ENCODE data around the gene SLC25A51. TPM values are rescaled to one million over a fixed set of nuclear protein-coding genes. Genes with fewer than 3 reads are reported as not detected.
"Not testable (repeated sequence)": the region's sequence is repeated elsewhere in the genome, so short reads cannot be mapped to it uniquely, and the experiment has no call there.

Gene SLC25A51
- total and polyA plus RNA-seq, 3 donors from 2014 or later: 18.4 to 27.4 (median 19.1) TPM

DNA sequence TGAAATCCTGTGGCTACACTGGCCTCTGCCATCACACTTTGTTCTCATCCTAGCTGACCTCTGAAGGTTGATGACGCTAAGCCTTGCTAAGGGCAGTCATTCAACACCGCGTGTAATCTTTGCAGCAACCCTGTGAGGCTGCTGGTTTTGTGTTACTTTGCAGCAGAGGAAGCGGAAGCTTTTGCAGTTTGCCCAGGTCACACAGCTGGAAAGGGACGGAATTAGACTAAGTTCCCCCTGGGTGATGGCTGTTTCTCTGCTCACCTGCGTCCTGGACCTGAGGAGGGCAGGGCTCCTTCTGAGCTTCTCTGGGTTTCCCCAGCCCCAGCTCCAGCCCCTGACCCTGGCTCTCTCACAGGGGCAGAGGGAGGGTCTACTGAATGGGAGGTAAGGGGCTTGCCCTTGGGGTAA lies 7.3 kb upstream of the SLC25A51 start:
- no peak overlapping the region for H3K27ac ChIP-seq
- H3K4me3 ChIP-seq: no peak overlapping the region
- TF ChIP-seq, protein P1, sequence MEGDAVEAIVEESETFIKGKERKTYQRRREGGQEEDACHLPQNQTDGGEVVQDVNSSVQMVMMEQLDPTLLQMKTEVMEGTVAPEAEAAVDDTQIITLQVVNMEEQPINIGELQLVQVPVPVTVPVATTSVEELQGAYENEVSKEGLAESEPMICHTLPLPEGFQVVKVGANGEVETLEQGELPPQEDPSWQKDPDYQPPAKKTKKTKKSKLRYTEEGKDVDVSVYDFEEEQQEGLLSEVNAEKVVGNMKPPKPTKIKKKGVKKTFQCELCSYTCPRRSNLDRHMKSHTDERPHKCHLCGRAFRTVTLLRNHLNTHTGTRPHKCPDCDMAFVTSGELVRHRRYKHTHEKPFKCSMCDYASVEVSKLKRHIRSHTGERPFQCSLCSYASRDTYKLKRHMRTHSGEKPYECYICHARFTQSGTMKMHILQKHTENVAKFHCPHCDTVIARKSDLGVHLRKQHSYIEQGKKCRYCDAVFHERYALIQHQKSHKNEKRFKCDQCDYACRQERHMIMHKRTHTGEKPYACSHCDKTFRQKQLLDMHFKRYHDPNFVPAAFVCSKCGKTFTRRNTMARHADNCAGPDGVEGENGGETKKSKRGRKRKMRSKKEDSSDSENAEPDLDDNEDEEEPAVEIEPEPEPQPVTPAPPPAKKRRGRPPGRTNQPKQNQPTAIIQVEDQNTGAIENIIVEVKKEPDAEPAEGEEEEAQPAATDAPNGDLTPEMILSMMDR (IDR thresholded peaks at IDR 0.05): no peak
- TF ChIP-seq POLR2A (IDR thresholded peaks at IDR 0.05): no peak
- H3K36me3 ChIP-seq (ENCODE audit: low read depth, missing control alignments): no peaks in the 10 kb centered on the region
- no peak for DNase-seq
- whole genome bisulfite sequencing, 2 donors: 55 to 56% methylated on average over 5 to 6 of the region's 6 CpGs
- H3K27me3 ChIP-seq: no peaks in the 10 kb centered on the region
- no peaks in the 10 kb centered on the region for H3K9me3 ChIP-seq
- intact Hi-C loops (cut with DNase I; ENCODE audit: low total_unique reads): loop anchor here (10.0 kb wide), 1 partner anchor 154 kb away; the partner anchor contains the start of gene SHB
- no peaks in the 10 kb centered on the region for H3K4me1 ChIP-seq

DNA sequence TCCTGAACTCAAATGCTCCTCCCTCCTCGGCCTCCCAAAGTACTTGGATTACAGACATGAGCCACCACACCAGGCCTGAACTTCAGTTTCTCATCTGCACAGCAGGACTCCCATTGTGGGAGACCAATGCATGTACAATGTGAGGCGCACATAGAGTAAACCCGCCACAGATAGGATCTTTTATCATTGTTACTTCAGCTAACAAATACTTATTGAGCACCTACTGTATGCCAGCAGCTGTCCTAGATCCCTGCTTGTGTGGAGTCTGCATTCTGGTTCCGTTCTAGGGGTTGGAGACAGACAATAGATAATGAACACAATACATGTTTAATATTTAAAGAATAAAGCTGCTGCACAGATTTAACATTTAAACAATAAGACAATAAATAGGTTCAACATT lies 6.3 kb upstream of the SLC25A51 start:
- H3K27ac ChIP-seq: no peak overlapping the region
- 96 to 98% methylated on average over 4 of the region's 4 CpGs for whole genome bisulfite sequencing, 2 donors
- TF ChIP-seq, protein P1 (IDR thresholded peaks at IDR 0.05): no peak
- no peak for TF ChIP-seq POLR2A (IDR thresholded peaks at IDR 0.05)
- no peaks in the 10 kb centered on the region for H3K4me1 ChIP-seq
- H3K27me3 ChIP-seq: no peaks in the 10 kb centered on the region
- no peaks in the 10 kb centered on the region for H3K36me3 ChIP-seq (ENCODE audit: low read depth, missing control alignments)
- H3K4me3 ChIP-seq: no peak overlapping the region
- intact Hi-C loops (cut with DNase I; ENCODE audit: low total_unique reads): loop anchor here (10.0 kb wide), 1 partner anchor 155 kb away; the partner anchor contains the start of gene SHB
- H3K9me3 ChIP-seq: no peaks in the 10 kb centered on the region
- DNase-seq: no peak

DNA sequence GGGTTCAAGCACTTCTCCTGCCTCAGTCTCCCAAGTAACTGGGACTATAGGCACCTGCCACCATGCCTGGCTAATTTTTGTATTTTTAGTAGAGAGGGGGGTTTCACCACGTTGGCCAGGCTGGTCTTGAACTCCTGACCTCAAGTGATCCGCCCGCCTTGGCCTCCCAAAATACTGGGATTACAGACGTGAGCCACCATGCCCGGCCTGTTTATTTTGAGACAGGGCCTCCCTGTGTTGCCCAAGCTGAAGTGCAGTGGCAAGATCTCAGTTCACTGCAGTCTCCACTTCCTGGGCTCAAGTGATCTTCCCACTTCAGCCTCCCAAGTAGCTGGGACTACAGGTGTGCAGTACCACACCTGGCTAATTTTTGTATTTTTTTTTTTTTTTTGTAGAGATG lies 5.9 kb upstream of the SLC25A51 start:
- not testable (repeated sequence) for H3K27ac ChIP-seq; DNase-seq; H3K4me1 ChIP-seq; H3K36me3 ChIP-seq (ENCODE audit: low read depth, missing control alignments); H3K9me3 ChIP-seq; H3K4me3 ChIP-seq; H3K27me3 ChIP-seq
- intact Hi-C loops (cut with DNase I; ENCODE audit: low total_unique reads): loop anchor here (10.0 kb wide), 2 partner anchors 155 to 485 kb away; partner anchors contain the start of genes ALDH1B1 and SHB
- WGBS, 2 donors: 87 to 93% methylated on average over 5 of the region's 5 CpGs

DNA sequence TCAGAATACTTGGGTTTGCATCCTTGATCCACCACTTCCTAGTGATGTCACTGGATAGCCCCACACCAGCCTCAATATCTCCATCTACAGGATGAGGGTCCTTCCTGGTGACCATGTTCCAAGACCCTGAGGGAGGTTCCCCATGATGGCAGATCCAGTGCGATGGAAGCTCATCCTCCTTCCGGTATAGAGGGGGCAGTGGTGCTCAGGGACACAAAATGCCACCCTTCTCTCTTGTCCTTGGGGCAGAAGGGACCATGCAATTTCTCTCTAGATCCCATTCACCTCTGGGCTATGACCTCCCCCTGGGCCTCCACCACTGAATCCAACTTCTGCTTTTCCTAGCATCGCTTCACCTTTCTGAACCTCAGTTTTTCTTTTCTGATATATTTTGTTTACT lies 5.4 kb upstream of the SLC25A51 start:
- Histone ChIP-seq H3K27me3 (no peaks in the 10 kb centered on the region), H3K9me3 (no peaks in the 10 kb centered on the region), H3K36me3 (ENCODE audit: low read depth, missing control alignments) (no peaks in the 10 kb centered on the region), H3K4me3 (no peak overlapping the region), H3K4me1 (peaks cover 5% of the 10 kb centered on the region), H3K27ac (no peak overlapping the region)
- intact Hi-C loops (cut with DNase I; ENCODE audit: low total_unique reads): loop anchor here (10.0 kb wide), 1 partner anchor 485 kb away; the partner anchor contains the start of gene ALDH1B1
- WGBS, 2 donors: 94 to 97% methylated on average over 3 of the region's 3 CpGs
- no peak for TF ChIP-seq POLR2A (IDR thresholded peaks at IDR 0.05)
- TF ChIP-seq, protein P1 (IDR thresholded peaks at IDR 0.05): no peak
- DNase-seq: no peak

DNA sequence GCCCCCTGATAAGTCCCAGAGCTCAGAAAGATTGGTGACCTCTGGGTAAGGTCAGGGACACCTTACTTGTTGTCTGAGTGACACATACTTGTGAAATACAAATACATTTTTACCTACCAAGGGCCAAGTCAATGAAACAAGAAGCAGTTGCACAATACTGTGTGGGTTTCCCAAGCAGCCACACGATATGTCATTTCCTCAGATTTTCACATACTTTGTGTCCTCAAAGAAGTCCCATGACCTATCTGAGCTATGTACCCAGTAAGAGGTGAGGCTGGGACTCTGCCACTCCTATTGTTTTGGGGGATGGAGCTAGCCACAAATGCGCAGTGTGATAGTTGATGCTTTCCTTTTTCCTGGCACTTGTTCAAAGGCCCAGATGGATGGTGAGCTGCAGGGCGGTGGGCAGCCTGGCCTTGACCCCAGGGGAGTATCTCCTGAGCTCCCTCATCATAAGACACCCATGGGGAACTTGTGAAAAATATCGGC lies 4.8 kb upstream of the SLC25A51 start:
- Histone ChIP-seq H3K27me3 (no peaks in the 10 kb centered on the region), H3K27ac (no peak overlapping the region), H3K9me3 (no peaks in the 10 kb centered on the region), H3K4me1 (peaks cover 5% of the 10 kb centered on the region), H3K36me3 (ENCODE audit: low read depth, missing control alignments) (no peaks in the 10 kb centered on the region), H3K4me3 (no peak overlapping the region)
- 56 to 66% methylated on average over 4 of the region's 4 CpGs for WGBS, 2 donors
- intact Hi-C loops (cut with DNase I; ENCODE audit: low total_unique reads): loop anchor here (10.0 kb wide), 1 partner anchor 486 kb away; the partner anchor contains the start of gene ALDH1B1
- no peak for TF ChIP-seq POLR2A (IDR thresholded peaks at IDR 0.05)
- TF ChIP-seq, protein P1 (IDR thresholded peaks at IDR 0.05): no peak
- DNase-seq: peak; percentile 11

All from testis (tissue), 3 donors.